ENCODE data around the gene RNF157.

DNA sequence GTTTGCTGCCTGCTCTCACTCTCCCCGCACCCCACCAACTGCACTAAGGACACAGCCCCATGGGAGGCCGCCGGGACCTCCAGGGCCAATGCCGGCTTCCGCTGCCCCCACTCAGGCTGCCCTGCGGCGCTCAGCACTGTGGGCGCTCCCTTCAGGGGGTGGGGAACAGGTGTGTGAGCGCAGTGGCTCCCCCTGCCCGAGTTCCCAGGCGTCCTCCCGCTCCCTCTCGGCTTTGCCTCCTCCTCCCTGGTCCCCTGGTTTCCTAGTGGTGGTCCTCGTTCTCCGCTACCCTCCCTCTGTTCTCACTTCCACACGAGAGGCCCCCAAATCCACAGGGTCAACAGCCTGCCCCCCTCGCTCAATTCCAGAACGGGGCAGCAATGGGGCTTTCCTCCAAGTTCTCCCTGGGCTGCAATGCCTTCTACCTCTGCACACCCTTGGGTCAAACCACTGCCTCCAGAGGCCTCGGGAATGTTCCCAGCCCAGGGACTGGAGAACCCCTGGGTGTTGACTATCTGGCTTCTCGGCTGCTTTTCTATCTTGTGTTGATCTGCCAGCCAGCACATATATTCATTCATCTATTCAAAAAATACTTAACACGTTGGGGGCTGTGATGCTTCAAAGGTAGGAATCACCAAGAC, 109.1 kb downstream of the RNF157 start:
- TF ChIP-seq POLR2AphosphoS5 (IDR thresholded peaks at IDR 0.05) (no peak), POLR2A (IDR thresholded peaks at IDR 0.05) (no peak)
- TF ChIP-seq, protein P1, sequence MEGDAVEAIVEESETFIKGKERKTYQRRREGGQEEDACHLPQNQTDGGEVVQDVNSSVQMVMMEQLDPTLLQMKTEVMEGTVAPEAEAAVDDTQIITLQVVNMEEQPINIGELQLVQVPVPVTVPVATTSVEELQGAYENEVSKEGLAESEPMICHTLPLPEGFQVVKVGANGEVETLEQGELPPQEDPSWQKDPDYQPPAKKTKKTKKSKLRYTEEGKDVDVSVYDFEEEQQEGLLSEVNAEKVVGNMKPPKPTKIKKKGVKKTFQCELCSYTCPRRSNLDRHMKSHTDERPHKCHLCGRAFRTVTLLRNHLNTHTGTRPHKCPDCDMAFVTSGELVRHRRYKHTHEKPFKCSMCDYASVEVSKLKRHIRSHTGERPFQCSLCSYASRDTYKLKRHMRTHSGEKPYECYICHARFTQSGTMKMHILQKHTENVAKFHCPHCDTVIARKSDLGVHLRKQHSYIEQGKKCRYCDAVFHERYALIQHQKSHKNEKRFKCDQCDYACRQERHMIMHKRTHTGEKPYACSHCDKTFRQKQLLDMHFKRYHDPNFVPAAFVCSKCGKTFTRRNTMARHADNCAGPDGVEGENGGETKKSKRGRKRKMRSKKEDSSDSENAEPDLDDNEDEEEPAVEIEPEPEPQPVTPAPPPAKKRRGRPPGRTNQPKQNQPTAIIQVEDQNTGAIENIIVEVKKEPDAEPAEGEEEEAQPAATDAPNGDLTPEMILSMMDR (IDR thresholded peaks at IDR 0.05) = no peak
